ENCODE data around the gene CCL1. TPM values are rescaled to one million over a fixed set of nuclear protein-coding genes. Genes with fewer than 3 reads are reported as not detected.

CCL1 gene
- total and polyA plus RNA-seq, 9 of the 15 experiments (the other 6 are each of a cell fraction or from before 2014, with no cell fraction given): 0.45 TPM; not detected in 8

DNA sequence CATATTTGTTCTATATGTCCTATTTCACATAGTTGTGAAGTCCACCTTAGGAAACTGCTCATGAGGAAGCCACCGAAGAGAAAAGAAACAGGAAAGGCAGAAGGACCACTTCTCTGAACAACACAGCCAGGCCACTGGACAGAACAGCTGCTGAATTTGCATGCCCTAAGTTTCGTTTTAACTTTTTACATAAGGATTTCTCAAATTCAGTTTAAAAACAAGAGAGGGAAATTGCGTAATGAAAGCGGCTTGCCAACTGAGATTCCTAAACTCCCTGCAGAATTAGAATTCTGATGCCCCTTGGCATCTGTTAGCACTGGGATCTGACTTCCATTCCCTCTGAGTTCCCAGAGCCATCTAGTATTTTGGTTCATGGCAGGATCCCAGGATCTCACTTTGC lies 48.8 kb downstream of the CCL1 start:
- TF ChIP-seq GATA2 (CRISPR knock-in tag; IDR thresholded peaks at IDR 0.05) (no peak), TCF7L2 (IDR thresholded peaks at IDR 0.05; ENCODE audit: low read depth, low read length) (no peak), HOXB6 (CRISPR knock-in tag; IDR thresholded peaks at IDR 0.05; ENCODE audit: borderline replicate concordance) (no peak), BRD9 (IDR thresholded peaks at IDR 0.05; ENCODE audit: low read depth, partially characterized antibody) (no peak), GATAD2B (IDR thresholded peaks at IDR 0.05; ENCODE audit: borderline replicate concordance) (no peak), SUPT5H (IDR thresholded peaks at IDR 0.05) (no peak), RFX7 (CRISPR knock-in tag; IDR thresholded peaks at IDR 0.05) (no peak), ZNF717 (CRISPR knock-in tag; IDR thresholded peaks at IDR 0.05) (no peak), CBX8 (IDR thresholded peaks at IDR 0.05; ENCODE audit: borderline replicate concordance, extremely low read depth, low read depth, low read length, poor library complexity, severe bottlenecking) (no peak), CHD1 (IDR thresholded peaks at IDR 0.05; ENCODE audit: low read length) (no peak)
- TF ChIP-seq, protein P1, sequence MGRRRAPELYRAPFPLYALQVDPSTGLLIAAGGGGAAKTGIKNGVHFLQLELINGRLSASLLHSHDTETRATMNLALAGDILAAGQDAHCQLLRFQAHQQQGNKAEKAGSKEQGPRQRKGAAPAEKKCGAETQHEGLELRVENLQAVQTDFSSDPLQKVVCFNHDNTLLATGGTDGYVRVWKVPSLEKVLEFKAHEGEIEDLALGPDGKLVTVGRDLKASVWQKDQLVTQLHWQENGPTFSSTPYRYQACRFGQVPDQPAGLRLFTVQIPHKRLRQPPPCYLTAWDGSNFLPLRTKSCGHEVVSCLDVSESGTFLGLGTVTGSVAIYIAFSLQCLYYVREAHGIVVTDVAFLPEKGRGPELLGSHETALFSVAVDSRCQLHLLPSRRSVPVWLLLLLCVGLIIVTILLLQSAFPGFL (CRISPR knock-in tag; IDR thresholded peaks at IDR 0.05): no peak
- intact Hi-C loops (cut with micrococcal nuclease) (no loop called here), in situ Hi-C loops (cut with MboI) (no loop called here)
- Histone ChIP-seq H3K4me1 (replicated peaks in 1 of 2; ENCODE audit: control insufficient read depth in 2 of 2, insufficient read depth in 2 of 2, low read length in 2 of 2) (no peaks in the 10 kb centered on the region; a peak in 1 of 5 replicates), H3K4me3 (no peak overlapping the region), H4K20me1 (replicated peaks; ENCODE audit: control insufficient read depth, insufficient read depth, low read length) (no peaks in the 10 kb centered on the region), H3K79me2 (ENCODE audit: control insufficient read depth, insufficient read depth, low read length) (no peaks in the 10 kb centered on the region), H3K27me3 (ENCODE audit: control insufficient read depth in 2 of 2, insufficient read depth in 2 of 2, low read length in 2 of 2) (0 out of 5 replicates have a peak, but pooled peaks cover 2 to 5% of the 10 kb centered on the region in 2 experiments), H2AFZ (ENCODE audit: low read depth, low read length) (no peak overlapping the region), H3K9me3 (replicated peaks; ENCODE audit: control insufficient read depth, insufficient read depth, low read depth, low read length) (no peaks in the 10 kb centered on the region), H3K36me3 (ENCODE audit: control insufficient read depth, insufficient read depth, low read length) (no peaks in the 10 kb centered on the region), H3K4me2 (ENCODE audit: insufficient read depth, low read length) (no peak overlapping the region), H3K9ac (ENCODE audit: insufficient read depth in 1 of 2, low read depth in 2 of 2, low read length in 2 of 2) (no peak overlapping the region), H3K27ac (ENCODE audit: extremely low read depth, low read depth, low read length) (no peak overlapping the region), H3K9me1 (ENCODE audit: control insufficient read depth, insufficient read depth, low read length) (no peaks in the 10 kb centered on the region)
- ATAC-seq (no peak), DNase-seq (ENCODE audit: extremely low read depth in 1 of 4, low spot score in 3 of 4) (no peak), FAIRE-seq (no peak)
- no TSS peak for BruUV-seq (replicated peaks)
- POLR2A ChIA-PET: no interaction called here
- CTCF ChIA-PET (ENCODE audit: low intra/inter-chr PET ratio): no interaction called here
- WGBS (ENCODE audit: insufficient coverage, low coverage, missing lambda C conversion rate): 0% methylated on average over 4 of the region's 4 CpGs

Measured in K562 (cell line).